NCI-H82 (cell line): Measurements from ENCODE around the gene TADA2B.
"Not testable (repeated sequence)": the region's sequence is repeated elsewhere in the genome, so short reads cannot be mapped to it uniquely, and the experiment has no call there.

ENCODE experiments used
- DNase-seq: peaks from one replicate; lab custom pipeline; 2025; lab: John Stamatoyannopoulos, UW

The TADA2B gene

DNA sequence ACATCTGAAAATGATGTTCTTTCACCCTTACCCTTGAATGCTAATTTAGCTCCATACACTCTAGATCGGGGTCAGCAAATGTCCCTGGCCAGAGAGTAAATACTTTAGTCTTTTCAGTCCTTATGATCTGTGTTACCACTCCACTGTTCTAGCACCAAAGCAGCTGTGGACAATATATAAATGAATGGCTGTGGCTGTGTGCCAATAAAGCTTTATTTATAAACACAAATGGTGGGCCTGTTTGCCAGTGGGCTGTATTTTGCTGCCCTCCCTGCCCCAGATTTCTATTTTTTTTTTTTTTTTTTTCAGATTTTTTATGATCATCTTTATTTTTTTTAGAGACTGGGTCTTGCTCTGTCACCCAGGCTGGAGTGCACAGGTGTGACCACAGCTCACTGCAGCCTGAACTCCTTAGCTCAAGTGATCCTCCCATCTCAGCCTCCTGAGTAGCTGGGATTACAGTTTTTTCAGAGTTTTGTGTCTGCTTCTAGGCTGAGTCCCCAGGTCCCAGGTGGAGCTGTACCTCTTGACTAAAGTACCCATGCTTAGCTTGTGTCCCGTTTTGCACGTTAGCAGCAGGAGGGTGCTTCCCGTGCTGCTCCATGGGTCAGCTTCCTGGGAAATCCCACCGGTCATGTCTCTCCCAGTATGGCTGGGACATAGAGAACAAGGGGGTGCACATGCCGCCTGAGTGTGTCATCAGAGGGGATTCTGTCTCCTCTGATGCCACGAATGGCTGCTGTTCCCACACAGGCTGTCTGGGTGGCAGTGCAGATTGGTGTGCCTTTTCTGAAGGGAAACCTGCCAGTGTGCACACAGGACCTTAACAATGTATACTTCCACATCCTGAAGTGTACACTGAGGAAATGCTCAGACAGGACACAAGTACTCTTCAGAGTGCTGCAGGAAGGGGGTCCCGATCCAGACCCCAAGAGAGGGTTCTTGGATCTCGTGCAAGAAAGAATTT, 40.7 kb downstream of the TADA2B start:
- DNase-seq = no peak

DNA sequence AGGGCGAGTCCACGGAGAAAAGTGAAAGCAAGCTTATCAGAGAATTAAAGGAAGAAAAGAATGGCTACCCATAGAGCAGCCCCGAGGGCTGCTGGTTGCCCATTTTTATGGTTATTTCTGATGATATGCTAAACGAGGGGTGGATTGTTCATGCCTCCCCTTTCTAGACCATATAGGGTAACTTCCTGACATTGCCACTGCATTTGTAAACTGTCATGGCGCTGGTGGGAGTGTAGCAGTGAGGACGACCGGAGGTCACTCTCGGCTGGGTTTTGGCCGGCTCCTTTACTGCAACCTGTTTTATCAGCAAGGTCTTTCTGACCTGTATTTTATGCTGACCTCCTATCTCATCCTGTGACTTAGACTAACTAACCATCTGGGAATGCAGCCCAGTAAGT, 41.4 kb downstream of the TADA2B start:
- DNase-seq = not testable (repeated sequence)

DNA sequence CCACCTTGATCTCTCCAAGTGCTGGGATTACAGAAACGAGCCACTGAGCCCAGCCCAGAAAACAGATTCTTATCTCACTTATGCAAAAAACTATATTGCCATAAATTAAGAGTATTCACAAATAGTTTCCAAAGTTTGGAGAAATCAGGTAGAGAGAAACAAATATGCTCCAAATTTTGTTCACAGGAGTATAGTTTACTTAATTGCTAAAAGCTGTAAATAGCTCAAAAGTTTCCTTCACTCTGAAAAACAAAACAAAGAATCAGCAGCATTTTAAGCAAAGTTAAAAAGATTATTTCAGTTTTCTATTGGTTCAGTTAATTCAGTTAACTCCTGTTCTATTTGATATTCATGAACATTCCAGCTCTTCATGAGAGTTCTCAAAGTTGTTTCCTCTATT, 43.2 kb downstream of the TADA2B start:
- no peak for DNase-seq

DNA sequence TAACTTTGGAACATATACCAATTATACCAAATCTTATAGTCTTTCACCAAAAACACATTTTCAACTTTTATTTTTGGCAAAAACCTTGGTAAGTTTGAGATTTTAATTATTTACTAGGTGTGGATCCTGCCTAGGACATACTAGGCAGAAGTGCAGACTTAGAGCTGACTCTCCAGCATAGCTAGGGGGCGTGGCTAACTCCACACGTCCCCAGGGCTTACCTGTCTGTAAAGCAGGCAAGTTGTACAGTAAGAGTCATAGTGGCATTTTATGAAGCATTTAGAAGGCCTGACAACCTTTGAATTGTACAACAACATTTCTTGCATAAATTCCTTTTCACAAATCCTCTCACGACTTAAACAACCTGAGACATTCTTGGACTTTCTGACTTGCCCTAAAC, 43.9 kb downstream of the TADA2B start:
- no peak for DNase-seq

DNA sequence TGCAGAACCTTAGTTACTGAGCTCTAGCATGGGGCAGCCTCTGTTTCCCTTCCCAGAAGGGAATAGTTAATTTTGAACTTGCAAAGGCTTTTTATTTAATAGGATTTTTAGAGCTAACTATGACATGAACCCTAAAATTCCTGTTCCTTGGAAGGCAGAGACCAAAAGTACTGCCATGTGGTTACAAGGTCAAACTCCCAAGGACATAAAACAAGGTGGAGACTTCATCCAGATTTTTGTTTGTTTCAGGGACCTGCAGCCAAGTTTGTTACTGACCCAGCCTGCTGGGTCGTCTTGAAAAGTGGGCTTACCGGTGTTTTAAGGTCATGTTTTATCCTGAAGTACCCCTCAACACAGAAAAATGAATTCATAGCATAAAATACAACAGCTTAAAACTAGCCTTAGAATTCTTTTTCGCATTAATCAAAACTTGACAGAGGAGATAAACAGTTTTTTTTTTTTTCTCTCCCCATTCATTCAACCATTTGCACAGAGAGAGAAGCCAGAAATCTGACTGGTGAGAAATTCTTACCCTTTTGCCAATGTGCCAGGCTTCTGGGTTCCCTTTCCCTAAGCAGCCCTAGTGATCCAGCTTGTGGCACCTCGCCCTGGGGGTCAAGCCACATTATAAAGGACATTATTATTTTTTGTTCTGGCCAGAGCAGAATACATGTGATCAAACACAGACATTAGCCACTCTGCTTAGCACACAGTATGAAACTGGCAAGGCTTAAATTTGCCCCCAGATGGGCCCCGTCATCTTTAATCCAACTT, 46.2 kb downstream of the TADA2B start:
- no peak for DNase-seq

DNA sequence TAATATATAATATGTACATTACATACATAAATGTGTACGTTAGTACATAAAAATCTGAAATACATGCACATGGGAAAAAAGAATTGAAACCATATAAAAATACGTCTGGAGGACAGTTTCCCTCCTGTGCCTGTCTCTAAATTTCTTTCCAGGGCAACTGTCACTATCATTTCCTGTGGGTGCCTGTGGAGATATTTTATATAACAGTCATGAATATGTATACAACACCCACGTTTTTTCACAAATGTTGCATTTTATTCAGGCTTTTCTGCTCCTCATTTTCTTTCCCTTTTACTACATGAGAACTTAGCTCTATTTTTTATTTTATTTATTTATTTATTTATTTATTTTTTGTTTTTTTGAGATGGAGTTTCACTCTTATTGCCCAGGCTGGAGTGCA, 48.9 kb downstream of the TADA2B start:
- no peak for DNase-seq

DNA sequence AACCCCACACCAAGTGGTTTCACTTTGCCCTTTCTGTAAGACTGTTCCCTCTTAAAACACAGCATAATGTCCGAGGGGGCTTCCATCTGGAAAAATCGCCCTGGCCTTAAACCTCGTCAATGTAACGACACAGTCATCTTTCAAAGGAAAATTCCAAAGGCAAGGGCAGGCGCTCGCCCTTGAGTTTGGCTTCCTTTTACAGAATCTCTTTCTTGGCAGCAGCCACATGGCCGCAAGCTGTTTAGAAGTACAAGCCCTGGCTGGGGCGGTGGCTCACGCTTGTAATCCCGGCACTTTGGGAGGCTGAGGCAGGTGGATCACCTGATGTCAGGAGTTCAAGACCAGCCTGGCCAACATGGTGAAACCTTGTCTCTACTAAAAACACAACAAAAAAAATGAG, 51.7 kb downstream of the TADA2B start:
- no peak for DNase-seq

DNA sequence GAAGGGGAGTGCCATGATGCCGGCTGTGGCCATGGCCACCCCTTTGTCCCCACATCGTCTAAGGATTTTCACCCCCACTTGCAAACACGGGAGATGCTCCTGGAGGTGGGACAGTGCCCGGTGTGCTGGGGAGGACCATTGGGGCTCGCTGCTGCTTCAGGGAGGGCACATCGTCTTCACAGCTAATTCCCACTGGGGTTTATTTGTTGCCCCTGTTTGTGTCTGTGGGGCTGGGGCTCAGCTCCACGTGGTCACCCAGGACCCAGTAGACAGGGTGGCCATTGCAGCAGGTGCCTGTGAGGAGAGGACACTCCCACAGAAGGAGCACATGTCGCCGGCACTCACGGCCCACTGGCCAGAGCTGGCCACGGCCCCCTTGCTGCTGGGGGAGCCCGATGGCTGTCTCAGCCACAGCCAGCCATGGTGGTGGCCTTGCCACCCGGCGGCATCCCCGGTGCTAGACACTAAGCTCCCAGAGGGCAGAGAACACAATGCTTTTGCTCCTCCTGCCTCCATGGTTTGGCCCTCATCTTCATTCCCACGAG, 52.5 kb downstream of the TADA2B start:
- no peak for DNase-seq

DNA sequence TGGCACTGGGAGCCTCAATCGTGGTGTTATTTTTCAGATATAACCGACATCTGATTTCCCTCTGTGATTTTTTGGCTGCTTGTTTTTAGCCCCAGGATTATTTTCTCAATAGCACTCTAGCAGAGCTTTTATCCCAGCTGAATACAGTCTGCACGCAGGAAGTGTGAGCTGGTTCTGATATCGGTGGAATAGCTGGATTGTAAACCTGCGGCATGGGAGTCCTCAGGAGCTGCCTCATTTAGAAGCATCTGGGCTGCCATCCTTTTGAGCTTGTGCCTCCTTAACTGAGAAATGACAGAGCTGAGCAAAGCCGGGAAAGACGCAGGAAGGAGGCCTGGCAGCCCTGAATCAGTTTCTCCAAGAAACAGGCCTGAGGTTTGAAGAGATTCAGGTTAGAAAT, 53.1 kb downstream of the TADA2B start:
- DNase-seq = no peak

DNA sequence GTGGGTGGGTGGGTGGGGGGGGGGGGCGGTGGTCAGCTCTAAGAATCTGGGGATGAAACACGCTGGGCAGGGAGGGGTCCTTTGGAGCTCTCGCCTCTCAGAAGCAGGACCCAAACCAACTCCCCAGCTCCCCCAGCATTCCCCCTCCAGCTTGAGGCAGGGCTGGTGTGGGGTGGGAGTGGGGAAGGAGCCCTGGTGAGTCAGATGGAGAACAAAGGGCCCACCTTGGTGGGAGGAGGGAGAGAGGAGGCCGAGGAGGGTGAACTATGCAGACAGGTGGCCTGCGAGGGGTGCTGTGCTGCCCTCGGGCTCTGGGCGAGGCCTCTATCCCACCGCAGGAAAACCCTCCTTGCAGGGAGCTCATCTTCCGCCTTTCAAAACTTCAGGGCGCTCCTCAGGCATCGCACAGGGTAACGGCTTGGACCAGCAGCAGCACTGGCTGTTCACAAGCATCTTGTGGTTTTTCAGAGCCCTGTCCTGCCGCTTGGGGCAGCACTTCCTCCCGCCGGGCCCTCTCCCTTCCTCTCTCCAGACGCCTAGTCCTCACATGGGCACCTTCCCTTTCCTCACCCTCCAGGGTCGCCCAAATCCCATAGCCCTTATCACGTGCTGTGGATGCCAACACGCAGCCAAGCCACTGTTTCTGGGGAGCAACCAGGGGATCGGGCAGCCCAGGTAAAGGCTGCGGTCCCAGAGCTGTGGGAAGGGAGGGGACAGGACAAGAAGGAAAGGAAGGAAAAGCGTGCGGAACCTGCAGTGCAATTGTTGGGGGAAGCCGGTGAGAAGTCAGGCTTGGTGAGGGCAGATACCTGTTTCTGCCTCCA, 58.7 kb downstream of the TADA2B start:
- DNase-seq = peak; percentile 81

DNA sequence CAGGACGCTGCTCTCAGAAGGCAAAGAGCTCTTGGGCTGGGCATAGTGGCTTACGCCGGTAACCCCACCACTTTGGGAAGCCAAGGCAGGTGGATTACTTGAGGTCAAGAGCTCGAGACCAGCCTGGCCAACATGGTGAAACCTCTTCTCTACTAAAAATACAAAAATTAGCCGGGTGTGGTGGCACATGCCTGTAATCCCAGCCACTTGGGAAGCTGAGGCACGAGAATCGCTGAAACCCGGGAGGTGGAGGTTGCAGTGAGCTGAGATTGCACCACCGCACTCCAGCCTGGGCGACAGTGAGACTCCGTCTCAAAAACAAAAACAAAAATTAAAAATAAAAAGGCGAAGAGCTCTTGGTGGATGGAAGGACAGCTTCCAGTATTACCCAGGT, 59.3 kb downstream of the TADA2B start:
- DNase-seq = not testable (repeated sequence)

DNA sequence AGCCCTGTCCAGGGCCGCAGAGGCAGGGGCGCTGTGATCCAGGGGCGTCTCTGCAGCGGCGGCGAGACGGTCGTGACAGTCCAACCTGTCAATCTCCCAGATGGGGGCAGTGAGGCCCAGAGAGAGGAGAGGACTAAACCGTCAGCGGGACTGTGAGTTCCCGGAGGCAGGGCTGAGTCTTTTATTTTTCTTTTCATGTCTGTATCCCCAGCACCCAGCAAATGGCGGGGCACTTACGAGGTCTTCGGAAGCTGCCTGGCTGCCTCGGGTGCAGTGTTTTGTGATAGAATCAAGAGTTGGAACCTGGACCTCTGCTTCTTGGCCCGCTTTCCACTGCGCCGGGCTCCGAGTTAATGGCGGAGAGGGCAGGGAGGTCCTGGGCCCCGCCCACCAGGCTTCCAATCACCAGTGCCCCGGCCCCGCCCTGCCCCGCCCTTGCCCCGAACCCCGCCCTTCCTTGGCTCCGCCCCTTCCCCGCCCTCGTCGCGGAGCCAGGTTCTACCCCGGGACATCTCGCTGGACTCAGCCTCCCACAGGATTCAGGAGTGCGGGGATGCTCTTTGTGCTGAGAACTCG, 59.9 kb downstream of the TADA2B start:
- DNase-seq = peak; percentile 92

DNA sequence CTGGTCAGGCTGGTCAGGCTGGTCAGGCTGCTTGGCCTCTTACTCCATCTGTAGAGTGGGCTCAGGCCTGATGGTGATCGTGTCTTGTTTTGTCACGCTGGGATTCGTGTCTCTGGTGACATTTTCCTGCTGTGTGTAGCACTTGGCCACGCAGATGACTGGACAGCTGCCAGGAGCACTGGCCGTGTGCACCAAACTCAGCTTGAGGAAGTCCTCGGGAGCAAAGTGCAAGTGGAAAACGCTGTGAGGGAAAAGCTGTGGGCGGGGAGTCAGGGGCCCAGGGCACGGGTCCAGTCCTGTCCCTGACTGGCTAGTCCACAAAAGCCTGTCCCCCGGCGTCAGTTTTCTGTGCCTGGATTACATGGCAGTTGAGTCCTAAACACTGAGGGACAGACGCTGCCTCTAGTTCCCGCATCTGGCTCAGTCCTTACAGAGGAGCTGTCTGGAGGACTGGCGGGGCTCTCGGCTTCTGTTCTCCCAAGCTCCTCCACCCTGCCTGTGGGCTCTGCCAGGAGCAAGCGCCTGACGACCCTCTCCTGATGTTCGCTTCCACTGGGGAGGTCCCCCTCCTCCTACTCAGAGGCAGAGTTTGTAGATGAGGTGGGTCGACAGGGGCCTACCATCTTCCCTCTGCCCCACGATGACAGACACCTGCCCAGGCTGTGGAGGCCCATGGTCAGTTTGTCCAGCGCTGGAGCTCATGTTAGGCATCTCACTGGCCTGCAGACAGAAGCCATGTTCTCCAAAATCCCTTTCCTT, 60.6 kb downstream of the TADA2B start:
- peak; percentile 35 for DNase-seq

DNA sequence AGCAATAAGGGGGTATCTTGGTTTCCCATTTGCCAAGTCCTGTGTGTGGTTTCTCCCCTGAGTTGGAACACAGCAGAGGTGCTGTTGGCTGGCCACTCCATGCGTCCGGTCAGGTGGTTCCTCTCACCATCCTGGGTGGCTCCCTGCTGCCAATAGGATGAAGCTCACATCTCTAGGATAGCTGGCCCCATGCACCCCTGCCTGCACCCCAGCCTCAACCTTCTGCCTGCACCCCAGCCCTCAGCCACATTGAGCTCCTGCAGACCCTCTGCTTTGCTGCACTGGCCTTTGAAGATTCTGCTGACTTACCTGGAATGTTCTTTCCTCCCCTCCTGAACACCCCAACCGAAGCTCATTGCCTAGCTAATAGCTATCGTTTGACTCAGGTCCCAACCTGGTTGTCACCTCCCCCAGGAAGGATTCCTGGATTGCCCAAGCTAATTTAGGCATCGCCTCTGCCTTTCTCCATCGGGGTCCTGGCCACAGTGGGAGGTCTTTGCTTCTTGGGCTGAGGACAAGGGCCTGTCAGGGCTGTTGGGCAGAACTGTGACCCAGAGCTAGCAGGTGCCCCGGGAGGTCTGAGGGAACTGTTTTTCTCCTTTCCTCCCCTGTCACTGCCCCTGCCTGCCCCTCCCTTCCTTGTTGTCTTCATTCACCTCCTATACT, 61.3 kb downstream of the TADA2B start:
- DNase-seq = no peak

DNA sequence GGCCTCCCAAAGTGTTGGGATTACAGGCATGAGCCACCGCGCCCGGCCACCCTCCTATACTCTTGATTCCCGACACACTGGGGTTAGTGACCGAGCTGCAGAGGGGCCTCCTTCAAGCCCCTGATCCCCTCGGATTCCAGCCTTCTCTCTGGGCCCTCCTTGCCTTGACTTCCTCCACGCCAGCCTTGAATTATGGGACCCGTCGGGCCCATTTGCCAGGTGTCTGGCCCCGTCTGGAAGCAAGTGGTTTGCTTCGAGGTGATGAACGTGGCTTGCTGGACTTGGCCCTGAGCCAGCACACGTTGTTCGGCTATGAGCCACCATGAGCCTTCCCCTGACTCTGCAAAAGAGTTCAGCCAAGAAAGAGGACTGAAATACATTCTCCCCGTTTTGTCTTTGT, 62.1 kb downstream of the TADA2B start:
- no peak for DNase-seq

DNA sequence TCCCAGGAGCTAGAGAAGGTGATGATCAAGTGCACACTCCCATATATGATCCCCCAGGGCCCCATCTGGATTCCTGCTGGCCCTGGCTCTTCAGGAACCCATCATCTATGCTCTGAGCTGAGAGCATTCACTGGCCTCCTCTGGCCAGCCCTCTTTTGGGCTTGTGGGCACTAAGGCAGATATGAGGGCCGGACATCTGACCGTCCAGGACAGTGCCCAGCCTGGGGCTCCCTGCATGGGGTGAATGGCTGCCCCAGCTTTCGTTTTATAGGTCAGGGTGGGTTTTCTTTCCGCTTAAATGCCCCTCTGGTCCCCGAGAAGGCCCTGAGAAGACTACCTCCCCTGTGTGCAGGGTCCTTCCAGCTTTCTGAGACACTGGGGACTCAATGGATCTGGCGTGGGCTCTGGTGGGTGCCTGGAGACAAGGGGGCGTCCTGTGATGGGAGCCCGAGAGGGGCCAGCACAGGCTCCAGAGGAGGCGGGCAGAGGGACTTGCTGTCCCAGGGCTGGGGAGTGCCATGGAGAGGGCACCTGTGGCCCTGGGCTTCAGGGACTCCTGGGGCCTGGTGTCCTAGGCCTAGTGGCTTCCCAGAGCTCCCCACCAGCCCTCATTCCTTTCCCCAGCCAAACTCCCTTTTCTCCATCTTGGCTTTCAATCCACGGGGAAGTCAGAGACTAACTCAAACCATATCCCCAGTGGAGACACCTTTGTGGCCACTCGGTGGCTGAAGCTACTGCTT, 64.2 kb downstream of the TADA2B start:
- DNase-seq = no peak
